ENCODE results near the gene DHODH.

The DHODH gene

DNA sequence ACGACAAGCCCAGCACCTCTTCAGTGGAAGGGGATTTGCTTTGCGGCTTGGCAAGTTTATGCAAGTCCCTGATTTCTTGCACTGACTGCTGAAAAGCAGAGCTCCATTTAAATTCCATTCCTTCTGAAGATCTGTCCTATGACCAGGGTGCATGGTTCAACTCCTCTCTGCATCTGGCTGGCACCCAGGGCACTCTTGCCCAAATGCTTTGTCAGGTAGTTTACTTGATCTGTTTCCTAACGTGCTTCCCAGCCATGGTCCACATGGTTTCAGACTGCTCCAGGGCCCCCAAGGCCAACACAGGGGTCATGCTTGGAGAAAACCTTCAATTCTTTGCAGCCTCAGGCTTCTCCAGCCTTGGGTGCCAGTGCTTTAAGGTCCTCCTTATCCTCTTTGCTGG, 34.5 kb downstream of the DHODH start:
- no peaks in the 10 kb centered on the region for H3K79me2 ChIP-seq (ENCODE audit: low read length)
- H3K4me2 ChIP-seq (ENCODE audit: low read length) = no peak overlapping the region
- no peaks in the 10 kb centered on the region for H3K4me1 ChIP-seq (ENCODE audit: low read length)
- H3K9ac ChIP-seq (ENCODE audit: low read length) = no peak overlapping the region
- TF ChIP-seq CTCF (IDR thresholded peaks at IDR 0.05; ENCODE audit: low read depth, low read length) = no peak
- no peak overlapping the region for H3K27ac ChIP-seq (ENCODE audit: low read length)
- H3K9me3 ChIP-seq (ENCODE audit: insufficient read depth, low read length) = no peaks in the 10 kb centered on the region
- H3K27me3 ChIP-seq (ENCODE audit: low read depth, low read length) = no peaks in the 10 kb centered on the region
- no peak overlapping the region for H3K4me3 ChIP-seq (ENCODE audit: low read length)
- no peak overlapping the region for H2AFZ ChIP-seq (ENCODE audit: low read depth, low read length)
- H3K36me3 ChIP-seq (replicated peaks; ENCODE audit: low read depth, low read length) = peaks cover 2% of the 10 kb centered on the region
- no peaks in the 10 kb centered on the region for H4K20me1 ChIP-seq (ENCODE audit: insufficient read depth, low read length)

- no peaks in the 10 kb centered on the region for H3K9me3 ChIP-seq (ENCODE audit: insufficient read depth, low read length)
- TF ChIP-seq CTCF (IDR thresholded peaks at IDR 0.05; ENCODE audit: low read depth, low read length) (no peak), EZH2phosphoT487 (IDR thresholded peaks at IDR 0.05; ENCODE audit: low read depth) (no peak)
- H3K4me2 ChIP-seq (ENCODE audit: low read length) = no peak overlapping the region
Measured at GRCh38 chr16:72043539-72043938, 35.0 kb downstream of the DHODH start.

DNA sequence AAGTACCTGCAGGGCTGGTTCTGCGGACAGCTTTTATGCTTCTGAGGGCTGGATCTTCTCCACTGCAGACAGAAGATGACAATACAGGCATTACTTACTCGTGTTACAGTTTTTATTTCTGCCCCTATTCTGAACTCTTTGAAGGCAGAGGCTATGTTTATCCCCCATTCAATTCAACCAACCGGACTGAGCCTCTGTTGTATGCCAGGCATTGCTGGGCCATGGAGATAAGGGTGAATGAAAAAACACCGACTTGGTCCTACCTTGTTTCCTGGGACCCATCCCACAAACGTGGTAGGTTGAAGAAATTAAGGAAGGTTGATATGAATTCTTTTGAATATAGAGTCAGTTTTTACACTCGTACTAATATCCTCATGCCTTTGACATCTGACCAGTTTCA, 35.8 kb downstream of the DHODH start:
- H3K4me1 ChIP-seq (ENCODE audit: low read length) = no peaks in the 10 kb centered on the region
- no peaks in the 10 kb centered on the region for H3K79me2 ChIP-seq (ENCODE audit: low read length)
- no peaks in the 10 kb centered on the region for H3K27me3 ChIP-seq (ENCODE audit: low read depth, low read length)
- H4K20me1 ChIP-seq (ENCODE audit: insufficient read depth, low read length) = no peaks in the 10 kb centered on the region
- H3K27ac ChIP-seq (ENCODE audit: low read length) = no peak overlapping the region
- H3K9ac ChIP-seq (ENCODE audit: low read length) = no peak overlapping the region
- H3K9me3 ChIP-seq (ENCODE audit: insufficient read depth, low read length) = peaks cover 4% of the 10 kb centered on the region; the same call in 1 of the 2 replicates
- TF ChIP-seq EZH2phosphoT487 (IDR thresholded peaks at IDR 0.05; ENCODE audit: low read depth) = no peak
- TF ChIP-seq CTCF (IDR thresholded peaks at IDR 0.05; ENCODE audit: low read depth, low read length) = no peak
- H3K4me2 ChIP-seq (ENCODE audit: low read length) = no peak overlapping the region
- no peak overlapping the region for H2AFZ ChIP-seq (ENCODE audit: low read depth, low read length)
- peaks cover 2% of the 10 kb centered on the region for H3K36me3 ChIP-seq (replicated peaks; ENCODE audit: low read depth, low read length)
- H3K4me3 ChIP-seq (ENCODE audit: low read length) = no peak overlapping the region

More at GRCh38 chr16:72043539-72043938, 35.0 kb downstream of the DHODH start:
- no peaks in the 10 kb centered on the region for H3K79me2 ChIP-seq (ENCODE audit: low read length)
- H2AFZ ChIP-seq (ENCODE audit: low read depth, low read length) = no peak overlapping the region
- no peak overlapping the region for H3K27ac ChIP-seq (ENCODE audit: low read length)
- no peak overlapping the region for H3K4me3 ChIP-seq (ENCODE audit: low read length)
- H3K27me3 ChIP-seq (ENCODE audit: low read depth, low read length) = no peaks in the 10 kb centered on the region
- no peaks in the 10 kb centered on the region for H4K20me1 ChIP-seq (ENCODE audit: insufficient read depth, low read length)
- no peak overlapping the region for H3K9ac ChIP-seq (ENCODE audit: low read length)
- H3K36me3 ChIP-seq (replicated peaks; ENCODE audit: low read depth, low read length) = peaks cover 2% of the 10 kb centered on the region
- H3K4me1 ChIP-seq (ENCODE audit: low read length) = no peaks in the 10 kb centered on the region

DNA sequence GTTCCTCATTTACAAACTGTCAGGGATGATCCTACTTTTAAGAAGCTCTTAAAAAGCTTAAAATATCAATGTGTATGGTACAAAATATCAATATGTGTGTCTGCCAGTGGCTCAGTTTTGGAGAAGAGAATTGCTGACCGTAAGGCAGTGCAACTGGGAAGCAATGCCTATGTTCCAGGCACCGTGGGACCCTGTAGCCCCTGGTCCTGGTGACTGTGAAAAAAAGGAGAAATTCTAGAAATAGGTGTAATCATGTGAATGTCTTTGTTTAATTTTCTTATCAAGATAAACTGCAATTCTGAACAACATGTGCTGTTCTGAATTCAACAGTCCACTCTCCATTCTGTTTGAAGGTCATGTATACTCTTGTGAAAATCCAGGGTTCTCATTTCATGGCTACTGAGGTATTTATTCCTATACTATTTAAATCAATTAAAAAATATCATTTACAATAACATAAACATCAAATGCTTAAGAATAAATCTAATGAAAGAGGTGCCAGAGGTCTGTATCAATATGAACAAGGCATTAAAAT, 36.3 kb downstream of the DHODH start:
- H3K4me3 ChIP-seq (ENCODE audit: low read length) = no peak overlapping the region
- peaks cover 4% of the 10 kb centered on the region; the same call in 1 of the 2 replicates for H3K9me3 ChIP-seq (ENCODE audit: insufficient read depth, low read length)
- no peaks in the 10 kb centered on the region for H3K4me1 ChIP-seq (ENCODE audit: low read length)
- no peak overlapping the region for H3K4me2 ChIP-seq (ENCODE audit: low read length)
- H3K27me3 ChIP-seq (ENCODE audit: low read depth, low read length) = no peaks in the 10 kb centered on the region
- TF ChIP-seq EZH2phosphoT487 (IDR thresholded peaks at IDR 0.05; ENCODE audit: low read depth) = no peak
- TF ChIP-seq CTCF (IDR thresholded peaks at IDR 0.05; ENCODE audit: low read depth, low read length) = no peak
- H4K20me1 ChIP-seq (ENCODE audit: insufficient read depth, low read length) = no peaks in the 10 kb centered on the region
- peaks cover 2% of the 10 kb centered on the region for H3K36me3 ChIP-seq (replicated peaks; ENCODE audit: low read depth, low read length)
- H3K27ac ChIP-seq (ENCODE audit: low read length) = no peak overlapping the region
- H2AFZ ChIP-seq (ENCODE audit: low read depth, low read length) = no peak overlapping the region
- no peak overlapping the region for H3K9ac ChIP-seq (ENCODE audit: low read length)
- no peaks in the 10 kb centered on the region for H3K79me2 ChIP-seq (ENCODE audit: low read length)

Measured in OCI-LY3 (cell line).